T-helper 2 cell (primary cell): ENCODE data around the gene ZNF44.
A peak's percentile ranks its signal among the peaks of the same experiment; 100 is the strongest.
"Not testable (repeated sequence)": the region's sequence is repeated elsewhere in the genome, so short reads cannot be mapped to it uniquely, and the experiment has no call there.

Experiments used
- DNase-seq, 5 experiments: peaks; one replicate each; pipeline versions ENCODE4 v3.0.0 to v3.0.0-alpha.2; 2012 to 2022
- total RNA-seq, 2 donors: gene quantifications; one replicate each; lab custom pipeline; 2026; lab: John Stamatoyannopoulos, UW

ZNF44 gene
- 62.7 to 71.2 reads per million in 2 donors for total RNA-seq

- DNase-seq: peak; percentile 73 to 98 (median 91)
Measured at GRCh38 chr19:12294249-12295158, at the start of gene ZNF44. Gene ZNF44, minus strand, starts transcription at chr19:12294883. Its CDS starts 189 bp downstream, at chr19:12294694.

DNA sequence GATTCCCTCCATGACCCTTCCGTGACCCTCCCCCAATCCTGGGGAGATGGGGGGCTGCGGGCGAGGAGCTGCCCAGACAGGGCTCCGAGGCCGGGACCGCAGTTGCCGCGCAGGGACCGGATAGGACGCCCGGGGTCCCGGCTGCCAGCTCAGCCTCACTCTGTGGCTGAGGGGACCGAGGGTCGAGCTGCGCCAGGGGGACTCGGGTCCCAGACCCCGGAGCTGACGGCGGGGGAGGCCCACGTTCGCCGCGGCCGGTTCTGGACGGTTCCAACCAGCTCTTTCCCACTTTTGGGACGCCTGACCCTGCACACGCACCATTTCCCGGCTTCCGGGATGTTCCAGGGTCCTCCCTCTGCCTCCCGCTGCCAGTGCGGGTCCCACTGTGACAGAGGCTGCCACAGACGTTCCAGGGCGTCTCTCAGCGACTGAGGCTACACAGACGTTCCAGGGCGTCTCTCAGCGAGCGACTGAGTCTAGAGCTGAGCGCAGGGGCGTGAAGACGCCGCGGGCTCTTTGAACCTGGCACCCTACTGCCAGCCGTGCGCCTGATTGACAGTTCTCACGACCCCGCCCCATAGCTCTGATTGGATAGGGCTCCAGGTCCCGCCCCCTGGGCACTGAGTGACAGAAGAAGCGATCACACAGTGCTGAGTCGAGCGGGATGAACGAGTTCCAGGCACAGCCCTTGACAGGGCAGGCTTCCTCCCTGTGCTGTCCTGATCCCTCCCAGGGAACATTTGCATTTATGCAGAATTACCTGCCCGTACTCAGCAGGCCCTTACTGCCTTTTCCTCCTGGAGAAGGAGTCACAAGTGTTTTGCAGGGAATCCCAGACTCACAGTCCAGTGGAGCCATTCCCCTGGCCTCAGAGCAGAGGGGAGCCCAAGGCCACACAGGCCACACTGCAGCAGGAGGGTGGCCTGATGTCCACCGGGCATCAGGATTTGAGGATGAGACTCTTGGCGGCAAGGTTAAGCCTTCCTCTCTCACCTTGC lies 38.8 kb upstream of the ZNF44 start, which contains the start of gene ZNF563:
Gene ZNF563 (minus strand): TSS at position 472 of the 998 bp plus-strand sequence. CDS start 151 bp downstream, at position 321.
- DNase-seq: peak; percentile 82 to 98 (median 94)

- DNase-seq: peak in 3 of 5 experiments; percentile 7 to 68 (median 16)
Measured at GRCh38 chr19:12331211-12331941, 36.7 kb upstream of the ZNF44 start.

DNA sequence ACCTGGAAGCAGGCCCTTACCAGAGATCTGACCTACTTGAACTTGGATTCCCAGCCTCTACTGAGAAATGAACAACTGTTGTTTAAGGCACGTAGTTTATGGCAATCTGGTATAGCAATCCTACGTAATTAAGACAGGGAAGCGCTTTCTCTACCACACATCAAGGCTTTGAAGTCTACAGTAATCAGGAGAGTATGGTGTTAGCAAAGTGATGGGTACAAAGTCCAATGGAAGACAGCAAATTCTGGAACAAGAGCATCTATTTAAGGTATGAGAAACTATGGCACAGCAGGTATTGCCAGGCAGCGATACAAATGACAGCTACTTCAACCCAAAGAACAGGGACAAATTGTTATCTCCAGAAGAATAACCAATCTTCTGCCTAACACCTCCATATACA lies 35.7 kb upstream of the ZNF44 start:
- no peak for DNase-seq

DNA sequence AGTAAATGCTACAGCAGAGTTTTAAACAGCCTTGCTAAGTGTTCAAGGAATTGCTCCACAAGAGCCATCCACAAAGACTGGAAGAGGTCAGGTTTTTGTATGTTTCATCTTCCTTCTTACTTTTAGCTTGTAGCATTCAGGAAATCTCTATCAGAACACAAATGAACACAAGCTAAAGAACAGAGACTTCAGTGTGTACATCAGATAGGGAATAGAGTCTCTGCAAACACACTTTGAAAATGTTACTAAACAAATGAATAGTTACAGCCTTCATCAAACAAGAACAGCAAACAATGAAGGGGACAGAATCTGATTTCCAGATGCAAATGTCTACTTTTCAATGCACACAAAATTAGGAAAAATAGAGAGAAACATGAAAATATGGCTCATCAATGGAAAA lies 31.0 kb upstream of the ZNF44 start:
- DNase-seq: no peak

DNA sequence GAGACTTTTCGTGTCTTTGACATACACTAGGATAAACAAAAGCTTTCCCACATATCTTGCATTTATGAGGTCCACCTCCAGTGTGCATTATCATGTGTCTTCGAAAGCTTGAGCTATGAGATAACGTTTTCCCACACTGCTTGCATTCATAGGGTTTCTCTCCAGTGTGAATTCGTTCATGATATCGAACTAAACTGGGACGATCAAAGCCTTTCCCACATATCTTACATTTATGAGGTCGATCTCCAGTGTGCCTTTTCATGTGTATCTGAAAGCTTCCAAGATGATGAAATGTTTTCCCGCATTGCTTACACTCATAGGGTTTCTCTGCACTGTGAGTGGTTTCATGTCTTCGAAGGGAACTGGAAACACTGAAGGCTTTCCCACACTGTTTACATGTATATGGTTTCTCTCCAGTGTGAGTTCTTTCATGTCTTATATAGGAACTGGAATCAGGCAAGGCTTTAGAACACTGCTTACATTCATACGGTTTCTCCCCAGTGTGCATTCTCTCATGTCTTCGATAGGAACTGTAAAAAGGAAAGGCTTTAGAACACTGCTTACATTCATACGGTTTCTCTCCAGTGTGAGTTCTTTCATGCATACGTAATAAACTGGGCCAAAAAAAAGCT lies 24.2 kb upstream of the ZNF44 start:
- no peak for DNase-seq

DNA sequence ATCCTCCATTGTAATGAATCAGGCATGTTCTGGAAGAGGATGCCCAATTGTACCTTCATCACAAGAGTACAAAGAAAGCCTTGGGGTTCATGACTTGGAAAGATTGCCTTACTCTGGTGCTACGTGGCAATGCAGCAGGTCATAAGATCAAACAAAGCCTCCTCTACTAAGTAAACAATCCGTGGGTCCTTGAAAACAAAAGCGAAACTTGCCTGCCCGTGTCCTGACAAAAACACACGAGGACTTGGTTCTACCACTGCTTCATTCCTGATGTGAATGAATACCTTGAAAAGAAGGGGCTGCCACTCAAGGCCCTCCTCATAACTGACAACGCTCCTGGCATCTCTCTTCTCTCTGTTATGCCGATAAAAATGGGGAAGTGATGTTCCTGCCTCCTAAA lies 19.9 kb upstream of the ZNF44 start:
- DNase-seq: no peak

GRCh38 chr19:12308891-12309290 lies 14.2 kb upstream of the ZNF44 start:
- not testable (repeated sequence) for DNase-seq

- no peak for DNase-seq
Measured at GRCh38 chr19:12295191-12295590, 508 bp upstream of the ZNF44 start.

- peak; percentile 17 to 82 (median 45) for DNase-seq
Measured at GRCh38 chr19:12293777-12294248, 870 bp downstream of the ZNF44 start.

GRCh38 chr19:12289790-12290065 lies 5.0 kb downstream of the ZNF44 start:
- DNase-seq: no peak

GRCh38 chr19:12287958-12288500 lies 6.7 kb downstream of the ZNF44 start:
- no peak for DNase-seq

- no peak for DNase-seq
Measured at GRCh38 chr19:12284631-12285030, 10.1 kb downstream of the ZNF44 start.

- DNase-seq: no peak
Measured at GRCh38 chr19:12284226-12284625, 10.5 kb downstream of the ZNF44 start.

GRCh38 chr19:12278713-12279112 lies 16.0 kb downstream of the ZNF44 start:
- no peak for DNase-seq

GRCh38 chr19:12272980-12273901 lies 21.4 kb downstream of the ZNF44 start:
- DNase-seq: no peak

GRCh38 chr19:12272386-12272785 lies 22.3 kb downstream of the ZNF44 start:
- DNase-seq: no peak

DNA sequence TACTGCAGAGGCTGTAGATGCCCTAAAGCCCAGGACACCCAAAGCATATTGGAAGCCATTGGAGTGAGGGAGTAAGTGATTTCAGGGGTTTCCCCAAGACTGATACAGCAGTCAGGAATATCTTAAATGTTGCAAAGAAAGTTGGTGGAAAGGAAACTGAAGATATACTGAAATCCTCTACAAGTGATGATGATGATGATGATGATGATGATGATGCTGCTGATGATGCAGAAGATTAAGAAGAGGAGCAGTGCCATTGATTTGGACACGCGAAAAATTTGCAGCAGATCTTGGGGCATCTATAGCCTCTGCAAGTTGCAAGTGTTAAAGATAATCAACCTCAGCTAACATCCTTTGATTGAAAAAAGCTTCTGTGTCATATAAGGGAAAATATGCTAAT lies 23.8 kb downstream of the ZNF44 start:
- DNase-seq: no peak

DNA sequence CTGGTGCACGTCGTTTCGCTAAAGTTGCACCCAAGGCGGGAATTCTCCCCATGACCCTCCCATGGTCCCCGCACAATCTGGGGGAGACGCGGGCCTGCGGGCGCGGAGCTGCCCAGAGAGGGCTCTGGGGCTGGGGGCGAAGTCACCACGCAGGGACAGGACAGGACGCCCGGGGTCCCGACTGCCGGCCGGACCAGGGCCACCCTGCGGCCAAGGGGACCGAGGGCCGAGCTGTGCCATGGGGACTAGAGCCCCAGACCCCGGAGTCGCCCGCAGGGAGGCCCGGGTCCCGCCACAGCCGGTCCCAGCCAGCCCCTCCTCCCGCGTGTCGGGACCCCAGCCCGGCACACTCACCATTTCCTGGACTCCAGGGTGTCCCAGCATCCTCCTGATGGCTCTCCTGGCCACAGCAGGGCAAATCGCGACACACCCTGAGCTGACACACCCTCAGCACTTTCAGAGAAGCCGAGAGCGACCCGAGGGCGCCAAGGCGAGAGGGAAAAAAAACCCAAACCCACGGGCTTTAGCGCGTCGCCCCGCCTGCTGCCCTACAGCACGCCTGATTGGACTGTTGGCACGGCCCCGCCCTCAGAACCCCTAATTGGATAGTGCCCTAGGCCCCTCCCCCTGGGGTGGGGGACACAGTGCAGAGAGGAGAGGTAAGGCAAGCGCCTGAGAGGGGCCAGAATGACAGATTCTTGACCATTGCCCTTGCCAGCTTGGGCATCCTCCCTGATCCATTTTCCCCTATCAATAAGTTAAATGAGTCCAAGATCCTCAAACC lies 28.6 kb downstream of the ZNF44 start:
- no peak for DNase-seq

DNA sequence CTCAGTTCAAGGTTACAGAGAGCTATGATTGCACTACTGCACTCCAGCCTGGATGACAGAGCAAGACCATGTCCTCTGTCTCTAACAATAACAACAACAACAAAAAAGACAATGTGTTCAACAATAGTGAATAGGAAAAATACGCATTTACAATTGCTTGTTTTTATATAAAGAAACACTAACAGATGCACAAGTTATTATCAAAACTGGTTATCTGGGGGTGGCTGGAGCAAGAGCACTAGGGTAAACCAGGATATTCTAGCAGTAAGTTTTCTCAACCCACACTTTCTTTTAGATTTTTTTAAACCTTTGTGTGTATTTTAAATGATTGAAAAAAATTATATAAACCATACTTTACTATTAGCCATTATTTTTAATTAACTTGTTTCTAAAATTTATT lies 33.1 kb downstream of the ZNF44 start:
- DNase-seq: no peak
